ENCODE data around the gene NUP153.
"Not testable (repeated sequence)": the region's sequence is repeated elsewhere in the genome, so short reads cannot be mapped to it uniquely, and the experiment has no call there.

The NUP153 gene

DNA sequence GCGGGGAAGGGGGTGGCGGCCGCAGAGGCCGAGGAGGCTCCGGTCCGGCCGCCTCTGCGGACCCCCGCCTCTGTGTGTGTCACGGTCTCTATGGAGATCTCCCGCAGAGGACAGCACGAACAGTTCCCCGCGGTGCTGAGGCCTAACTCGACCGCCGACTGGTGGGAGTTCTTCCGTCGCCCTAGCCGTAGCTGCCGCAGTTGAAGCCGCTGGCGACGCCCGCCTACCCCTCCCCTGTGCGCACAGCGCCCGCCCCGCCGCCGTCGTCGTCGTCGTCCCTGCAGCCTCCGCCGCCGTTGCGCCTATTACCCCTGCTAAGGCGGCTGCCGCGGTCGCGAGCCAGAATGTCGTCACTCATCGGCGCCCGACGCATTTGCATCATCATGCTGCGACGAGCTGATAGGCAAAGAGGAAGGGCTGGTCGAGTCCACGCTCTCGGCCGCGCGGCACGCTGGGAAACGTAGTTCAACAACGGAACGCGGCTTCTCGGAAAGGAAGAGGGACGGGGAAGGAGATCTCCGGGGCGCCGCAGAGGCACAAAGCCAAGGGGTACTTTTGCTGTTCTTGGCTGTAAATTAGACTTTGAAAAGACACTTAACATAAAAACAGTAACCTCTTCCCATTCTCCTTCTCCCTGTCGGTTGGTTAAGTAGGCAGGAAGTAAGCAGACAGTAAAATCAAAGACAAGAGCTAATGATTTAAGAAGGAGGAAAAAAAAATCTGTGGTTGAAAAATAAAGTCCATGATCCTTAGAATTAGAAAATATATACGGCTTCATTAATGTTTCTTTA is at the start of gene NUP153:
Gene NUP153 (minus strand): TSS at position 346 of the 791 bp plus-strand sequence. CDS start 538 bp downstream, outside the sequence.
- peak; percentile 100 for DNase-seq

DNA sequence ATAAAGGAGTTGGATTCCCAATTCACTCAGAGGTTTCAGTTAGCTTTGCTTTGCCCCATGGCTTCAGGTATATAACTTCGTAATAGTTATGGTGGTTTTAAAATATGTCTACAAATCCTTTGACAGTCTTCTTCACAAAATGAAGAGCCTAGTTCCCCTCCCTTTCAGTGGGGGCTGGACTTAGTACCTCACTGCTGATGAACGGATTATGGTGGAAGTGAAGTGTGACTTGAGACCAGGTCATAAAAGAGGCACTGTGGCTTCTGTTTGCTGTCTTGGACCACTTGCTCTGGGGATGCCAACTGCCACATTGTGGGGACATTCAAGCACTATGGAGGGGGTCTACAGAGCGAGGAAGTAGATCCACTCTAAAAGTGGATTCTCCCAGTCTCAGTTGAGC is 47.5 kb upstream of the NUP153 start:
- DNase-seq = no peak

DNA sequence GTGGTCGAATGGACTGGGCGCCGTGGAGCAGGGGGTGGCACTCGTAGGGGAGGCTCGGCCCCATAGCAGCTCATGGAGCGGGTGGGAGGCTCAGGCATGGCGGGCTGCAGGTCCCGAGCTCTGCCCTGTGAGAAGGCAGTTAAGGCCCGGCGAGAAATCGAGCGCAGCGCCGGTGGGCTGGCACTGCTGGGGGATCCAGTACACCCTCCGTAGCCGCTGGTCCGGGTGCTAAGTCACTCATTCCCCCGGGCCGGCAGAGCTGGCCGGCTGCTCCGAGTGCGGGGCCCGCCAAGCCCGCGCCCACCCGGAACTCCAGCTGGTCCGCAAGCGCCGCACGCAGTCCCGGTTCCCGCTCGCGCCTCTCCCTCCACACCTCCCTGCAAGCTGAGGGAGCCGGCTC is 38.6 kb upstream of the NUP153 start:
- DNase-seq = not testable (repeated sequence)

DNA sequence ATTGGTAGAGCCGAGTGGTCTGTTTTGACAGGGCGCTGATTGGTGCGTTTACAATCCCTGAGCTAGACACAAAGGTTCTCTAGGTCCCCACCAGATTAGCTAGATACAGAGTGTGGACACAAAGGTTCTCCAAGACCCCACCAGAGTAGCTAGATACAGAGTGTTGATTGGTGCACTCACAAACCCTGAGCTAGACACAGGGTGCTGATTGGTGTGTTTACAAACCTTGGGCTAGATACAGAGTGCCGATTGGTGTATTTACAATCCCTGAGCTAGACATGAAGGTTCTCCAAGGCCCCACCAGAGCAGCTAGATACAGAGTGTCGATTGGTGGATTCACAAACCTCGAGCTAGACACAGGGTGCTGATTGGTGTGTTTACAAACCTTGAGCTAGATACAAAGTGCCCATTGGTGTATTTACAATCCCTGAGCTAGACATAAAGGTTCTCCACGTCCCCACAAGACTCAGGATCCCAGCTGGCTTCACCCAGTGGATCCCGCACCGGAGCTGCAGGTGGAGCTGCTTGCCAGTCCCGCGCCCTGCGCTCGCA is 38.1 kb upstream of the NUP153 start:
- DNase-seq = not testable (repeated sequence)

DNA sequence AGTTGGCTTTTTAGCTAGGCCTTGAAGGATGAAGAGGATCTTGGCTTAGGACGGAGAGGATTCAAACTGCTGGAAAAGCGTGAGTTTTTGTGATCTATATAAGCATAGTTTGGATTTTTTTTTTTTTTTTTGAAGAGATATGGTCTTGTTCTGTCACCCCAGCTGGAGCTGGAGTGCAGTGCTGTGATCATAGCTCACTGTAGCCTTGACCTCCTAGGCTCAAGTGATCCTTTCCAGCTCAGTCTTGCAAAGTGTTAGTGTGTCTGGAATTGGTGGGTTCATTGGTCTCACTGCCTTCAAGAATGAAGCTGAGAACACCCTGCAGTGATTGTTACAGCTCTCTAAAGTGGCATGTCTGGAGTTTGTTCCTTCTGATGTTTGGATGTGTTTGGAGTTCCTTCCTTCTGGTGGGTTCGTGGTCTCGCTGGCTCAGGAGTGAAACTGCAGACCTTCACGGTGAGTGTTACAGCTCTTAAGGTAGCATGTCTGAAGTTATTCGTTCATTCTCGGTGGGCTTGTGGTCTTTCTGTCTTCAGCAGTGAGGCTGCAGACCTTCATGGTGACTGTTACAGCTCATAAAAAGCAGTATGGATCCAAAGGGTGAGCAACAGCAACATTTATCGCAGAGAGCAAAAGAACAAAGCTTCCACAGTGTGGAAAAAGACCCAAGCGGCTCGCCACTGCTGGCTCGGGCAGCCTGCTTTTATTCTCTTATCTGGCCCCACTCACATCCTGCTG is 37.5 kb upstream of the NUP153 start:
- DNase-seq = no peak

DNA sequence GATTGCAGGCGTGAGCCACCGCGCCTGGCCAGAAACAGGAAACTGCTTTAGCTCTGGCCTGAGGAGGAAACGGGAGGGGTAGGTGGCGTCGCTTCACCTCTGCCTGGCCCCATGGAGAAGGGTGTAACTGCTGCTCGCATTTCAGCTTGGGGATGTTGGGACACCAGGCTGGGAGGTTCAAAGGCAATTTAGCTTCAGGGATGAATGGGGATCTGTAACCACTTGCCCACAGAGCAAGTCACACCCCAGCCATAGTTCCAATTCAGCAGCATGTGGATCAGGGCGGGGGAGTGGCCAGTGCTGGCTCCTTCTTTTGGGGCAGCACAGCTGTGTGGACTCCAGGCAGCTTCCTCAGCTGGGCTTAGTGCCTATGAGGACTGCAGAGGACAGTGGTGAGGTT is 34.8 kb upstream of the NUP153 start:
- DNase-seq = no peak

DNA sequence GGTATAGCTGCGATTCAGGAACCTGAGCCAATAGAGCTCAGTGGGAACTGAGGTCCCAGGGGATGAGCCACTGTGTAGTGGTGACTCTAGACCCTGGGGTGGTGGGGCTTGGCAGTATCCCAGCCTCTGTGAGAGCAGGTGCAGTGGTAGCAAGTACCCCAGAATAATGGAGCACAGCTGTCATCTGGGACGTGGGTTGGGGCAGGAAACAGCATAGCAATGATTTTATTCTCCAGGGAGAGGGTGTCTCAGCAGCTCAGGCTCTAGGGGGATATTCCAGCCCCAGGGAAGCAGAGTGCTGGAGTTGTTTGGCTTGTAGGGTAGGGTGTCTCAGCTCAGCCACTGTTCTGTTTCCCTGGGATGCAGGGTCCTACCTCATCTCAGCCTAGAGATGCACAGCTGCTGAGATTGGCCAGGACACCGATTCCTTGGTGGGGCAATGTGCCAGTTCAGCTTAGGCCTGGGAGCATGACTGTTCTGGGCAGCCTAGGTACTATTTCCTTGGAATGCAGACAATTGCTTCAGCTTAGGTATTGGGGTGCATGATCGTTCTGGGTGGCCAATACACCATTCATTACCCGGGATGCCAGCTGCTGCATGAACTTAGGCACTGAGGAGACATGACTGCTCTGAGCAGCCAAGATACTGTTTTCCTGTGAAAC is 34.0 kb upstream of the NUP153 start:
- DNase-seq = no peak

DNA sequence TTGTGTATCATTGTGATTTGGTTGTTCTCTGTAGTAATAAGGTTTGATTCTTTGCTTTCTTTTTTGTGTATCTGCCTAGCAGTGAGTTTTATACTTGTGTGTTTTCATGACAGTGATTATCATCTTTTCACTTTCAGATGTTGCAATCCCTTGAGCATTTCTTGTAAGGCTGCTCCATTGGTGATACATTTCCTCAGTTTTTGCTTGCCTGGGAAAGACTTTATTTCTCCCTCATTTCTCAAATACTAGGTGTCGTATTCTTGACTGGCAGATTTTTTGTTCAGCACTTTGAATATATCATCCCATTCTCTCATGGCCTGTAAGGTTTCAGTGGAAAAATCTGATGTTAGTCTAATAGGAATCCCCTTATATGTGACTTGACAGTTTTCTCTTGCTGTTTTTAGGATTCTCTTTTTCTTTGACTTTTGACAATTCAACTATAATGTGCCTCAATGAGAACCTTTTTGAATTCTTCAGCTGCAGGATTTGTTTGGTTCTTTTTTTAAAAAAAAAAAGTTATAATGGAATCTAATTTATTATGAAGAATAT is 31.1 kb upstream of the NUP153 start:
- no peak for DNase-seq

DNA sequence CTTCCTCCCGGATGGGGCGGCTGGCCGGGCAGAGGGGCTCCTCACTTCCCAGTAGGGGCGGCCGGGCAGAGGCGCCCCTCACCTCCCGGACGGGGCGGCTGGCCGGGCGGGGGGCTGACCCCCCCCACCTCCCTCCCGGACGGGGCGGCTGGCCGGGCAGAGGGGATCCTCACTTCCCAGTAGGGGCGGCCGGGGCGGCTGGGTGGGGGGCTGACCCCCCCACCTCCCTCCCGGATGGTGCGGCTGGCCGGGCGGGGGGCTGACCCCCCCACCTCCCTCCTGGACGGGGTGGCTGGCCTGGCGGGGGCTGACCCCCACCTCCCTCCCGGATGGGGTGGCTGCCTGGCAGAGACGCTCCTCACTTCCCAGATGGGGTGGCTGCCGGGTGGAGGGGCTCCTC is 28.6 kb upstream of the NUP153 start:
- not testable (repeated sequence) for DNase-seq

DNA sequence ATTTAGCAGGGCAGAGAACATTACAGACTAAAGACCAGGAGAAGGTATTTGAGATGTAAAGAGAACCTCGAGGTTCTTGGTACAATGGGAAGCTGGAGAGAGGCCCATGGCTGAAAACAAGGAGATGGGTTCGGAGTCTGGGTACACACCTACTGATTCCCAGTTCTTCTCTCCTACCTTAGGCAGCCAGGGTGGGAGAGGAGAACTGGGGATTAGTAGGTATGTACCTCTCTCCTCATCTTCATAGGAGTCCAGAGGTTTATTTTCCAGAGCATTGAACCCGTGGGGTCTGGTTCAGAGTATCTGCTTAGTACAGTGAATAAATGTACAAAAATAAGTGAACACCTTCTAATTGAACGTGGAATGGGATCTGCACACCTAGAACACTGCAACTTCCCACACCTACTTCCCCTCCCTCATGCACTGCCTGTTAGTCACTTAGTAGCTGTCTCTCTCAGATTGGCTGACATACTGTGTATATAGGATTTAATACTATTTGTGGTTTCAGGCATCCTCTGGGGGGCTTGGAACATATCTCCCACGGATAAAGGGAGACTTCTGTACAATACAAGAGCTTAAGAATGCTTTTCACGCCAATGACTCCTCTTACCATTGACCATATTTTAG is 23.5 kb upstream of the NUP153 start:
- DNase-seq = no peak

DNA sequence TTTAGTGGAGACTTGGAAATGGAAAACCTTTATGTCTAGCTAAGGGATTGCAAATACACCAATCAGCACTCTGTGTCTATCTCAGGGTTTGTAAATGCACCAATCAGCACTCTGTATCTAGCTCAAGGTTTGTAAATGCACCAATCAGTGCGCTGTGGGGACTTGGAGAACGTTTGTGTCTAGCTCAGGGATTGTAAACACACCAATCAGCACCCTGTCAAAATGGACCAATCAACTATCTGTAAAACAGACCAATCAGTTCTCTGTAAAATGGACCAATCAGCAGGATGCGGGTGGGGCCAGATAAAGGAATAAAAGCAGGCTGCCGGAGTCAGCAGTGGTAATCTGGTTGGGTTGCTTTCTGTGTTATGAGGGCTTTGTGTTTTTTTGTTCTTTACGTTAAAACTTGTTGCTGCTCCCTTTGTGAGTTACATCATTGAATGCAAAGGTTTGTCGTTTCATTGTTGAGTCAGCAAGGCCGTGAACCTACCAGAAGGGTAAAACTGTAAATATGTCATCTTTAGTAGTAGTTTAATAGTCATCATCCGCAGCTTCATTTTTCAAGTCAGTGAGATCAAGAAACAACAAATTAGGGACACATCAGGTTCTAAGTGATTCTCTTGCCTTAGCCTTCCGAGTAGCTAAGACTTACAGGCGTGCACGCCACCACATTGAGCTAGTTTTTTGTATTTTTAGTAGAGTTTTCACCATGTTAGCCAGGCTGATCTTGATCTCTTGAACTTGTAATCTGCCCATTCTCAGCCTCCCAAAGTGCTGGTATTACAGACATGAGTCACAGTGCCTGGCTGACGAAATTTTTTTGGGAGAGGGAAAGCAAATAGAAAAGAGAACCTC is 22.7 kb upstream of the NUP153 start:
- DNase-seq = no peak

DNA sequence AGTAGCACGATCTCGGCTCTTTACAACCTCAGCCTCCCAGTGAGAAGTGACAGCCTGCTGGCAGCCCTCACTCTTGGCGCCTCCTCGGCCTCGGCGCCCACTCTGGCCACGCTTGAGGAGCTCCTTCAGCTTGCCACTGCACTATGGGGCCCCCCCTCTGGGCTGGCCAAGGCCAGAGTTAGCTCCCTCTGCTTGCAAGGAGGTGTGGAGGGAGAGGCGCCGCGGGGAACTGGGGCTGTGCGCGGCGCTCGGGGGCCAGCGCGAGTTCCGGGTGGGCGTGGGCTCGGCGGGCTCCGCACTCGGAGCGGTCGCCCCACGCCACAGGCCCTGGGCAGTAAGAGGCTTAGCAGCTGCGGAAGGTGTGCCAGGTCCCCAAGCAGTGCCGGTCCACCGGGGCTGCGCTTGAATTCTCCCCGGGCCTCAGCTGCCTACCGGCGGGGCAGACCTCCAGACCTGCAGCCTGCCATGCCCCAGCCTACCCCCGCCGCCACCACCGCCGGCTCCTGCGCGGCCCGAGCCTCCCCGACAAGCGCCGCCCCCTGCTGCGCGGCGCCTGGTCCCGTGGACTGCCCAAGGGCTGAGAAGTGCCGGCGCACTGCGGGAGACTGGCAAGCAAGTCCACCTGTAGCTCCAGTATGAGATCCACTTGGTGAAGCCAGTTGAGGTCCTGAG is 22.0 kb upstream of the NUP153 start:
- DNase-seq = no peak

DNA sequence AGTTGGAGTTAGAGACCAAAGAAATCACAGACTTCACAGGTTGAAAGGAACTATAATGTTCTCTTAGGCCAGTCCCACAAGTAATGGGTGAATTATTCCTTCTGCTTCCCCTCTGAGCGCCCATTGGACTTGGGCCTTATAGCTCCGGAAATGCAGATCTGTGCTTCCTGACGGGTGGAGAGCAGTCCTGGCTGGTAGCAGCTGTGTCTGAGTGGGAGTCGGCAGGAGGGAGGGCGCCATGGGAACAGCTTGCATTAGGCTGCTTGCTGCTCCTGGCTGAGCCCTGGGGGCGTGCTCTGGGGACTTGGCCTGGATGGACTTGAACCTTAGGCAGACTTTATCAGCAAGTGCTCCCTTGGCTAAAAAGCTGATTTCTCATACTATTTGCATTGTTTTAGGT is 18.4 kb upstream of the NUP153 start:
- no peak for DNase-seq

DNA sequence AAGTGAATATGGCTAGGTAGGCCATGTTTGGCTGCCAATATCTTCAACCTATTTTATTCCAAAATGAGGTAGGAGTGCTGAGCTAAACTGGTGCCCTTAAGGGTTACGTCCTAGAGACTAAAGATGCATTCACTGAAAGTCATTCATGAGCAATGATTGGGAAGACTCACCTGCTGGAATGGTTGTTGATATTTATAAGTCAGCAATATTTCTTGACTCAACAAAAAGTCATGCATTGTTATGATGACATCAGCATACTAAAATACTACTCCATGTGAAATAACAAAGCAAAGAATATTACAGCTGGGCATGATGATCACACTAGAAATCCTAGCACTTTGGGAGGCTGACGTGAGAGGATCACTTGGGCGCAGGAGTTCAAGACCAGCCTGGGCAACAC is 17.6 kb upstream of the NUP153 start:
- no peak for DNase-seq

DNA sequence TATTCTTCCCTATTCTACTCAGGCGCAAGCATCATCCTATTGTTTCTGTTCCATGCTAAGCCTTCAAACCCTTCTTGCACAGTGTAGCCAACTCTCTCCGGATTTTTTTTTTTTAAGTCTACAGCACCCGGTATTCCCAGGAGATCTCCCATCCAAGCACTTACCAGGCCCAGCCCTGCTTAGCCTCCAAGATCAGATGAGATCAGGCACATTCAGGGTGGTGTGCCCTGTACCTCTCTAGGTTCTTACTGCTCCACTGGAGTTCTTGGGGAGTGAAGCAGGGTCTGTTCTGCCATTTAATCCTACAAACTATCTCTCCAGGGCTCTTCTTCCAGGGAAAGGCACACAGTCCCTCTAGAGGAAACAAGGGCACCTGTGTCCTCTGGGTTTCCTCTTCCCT is 14.9 kb upstream of the NUP153 start:
- DNase-seq = no peak

DNA sequence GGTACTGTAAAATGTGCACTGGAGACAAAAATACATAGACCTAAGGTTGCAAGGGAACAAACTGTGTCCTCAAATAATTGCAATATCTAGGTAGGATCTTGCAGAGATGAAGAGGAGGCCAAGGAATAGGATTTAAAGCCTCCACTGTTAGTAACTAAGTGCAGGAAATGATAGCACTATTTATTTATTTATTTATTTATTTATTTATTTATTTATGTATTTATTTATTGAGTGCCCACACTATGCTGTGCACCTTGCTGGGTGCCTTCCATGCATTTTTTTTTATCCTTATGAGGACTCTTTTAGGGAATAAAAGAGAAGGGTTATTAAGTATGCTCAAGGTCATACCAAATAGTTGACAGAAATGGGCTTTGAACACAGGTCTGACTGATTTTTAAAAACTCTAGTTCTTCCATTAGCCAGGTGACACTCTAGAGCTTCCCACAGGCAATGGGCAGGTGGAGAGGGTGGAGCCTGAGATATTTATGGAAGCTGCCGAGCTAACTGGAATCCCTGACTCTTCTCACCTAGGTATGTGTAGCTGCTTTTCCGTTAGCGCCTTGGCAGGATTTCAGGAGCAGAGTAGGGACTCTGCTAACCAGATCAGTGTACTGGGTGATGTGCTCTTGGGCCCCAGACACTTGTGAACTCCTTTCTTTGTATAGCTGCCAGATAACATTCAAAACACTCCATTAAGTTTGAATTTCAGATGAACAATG is 12.8 kb upstream of the NUP153 start:
- no peak for DNase-seq

DNA sequence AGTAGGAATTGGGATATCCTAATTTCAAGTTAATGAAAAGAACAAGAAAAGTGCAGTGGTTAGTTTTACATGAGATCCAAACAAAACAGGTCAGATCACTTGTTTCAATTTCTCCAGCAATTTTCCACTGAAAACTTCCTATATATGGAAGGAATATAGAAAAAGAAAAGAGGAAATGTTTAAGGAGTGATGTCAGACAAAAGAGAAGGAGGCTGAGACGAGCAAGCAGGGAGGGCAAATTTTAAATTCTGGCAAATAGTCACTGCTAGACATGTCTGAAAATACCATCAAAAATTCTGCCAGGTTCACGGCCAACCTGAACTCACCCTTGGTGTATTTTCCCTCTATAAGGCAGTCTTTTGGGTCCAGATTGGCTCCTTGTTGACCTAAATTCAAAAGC is 9.5 kb upstream of the NUP153 start:
- DNase-seq = no peak

DNA sequence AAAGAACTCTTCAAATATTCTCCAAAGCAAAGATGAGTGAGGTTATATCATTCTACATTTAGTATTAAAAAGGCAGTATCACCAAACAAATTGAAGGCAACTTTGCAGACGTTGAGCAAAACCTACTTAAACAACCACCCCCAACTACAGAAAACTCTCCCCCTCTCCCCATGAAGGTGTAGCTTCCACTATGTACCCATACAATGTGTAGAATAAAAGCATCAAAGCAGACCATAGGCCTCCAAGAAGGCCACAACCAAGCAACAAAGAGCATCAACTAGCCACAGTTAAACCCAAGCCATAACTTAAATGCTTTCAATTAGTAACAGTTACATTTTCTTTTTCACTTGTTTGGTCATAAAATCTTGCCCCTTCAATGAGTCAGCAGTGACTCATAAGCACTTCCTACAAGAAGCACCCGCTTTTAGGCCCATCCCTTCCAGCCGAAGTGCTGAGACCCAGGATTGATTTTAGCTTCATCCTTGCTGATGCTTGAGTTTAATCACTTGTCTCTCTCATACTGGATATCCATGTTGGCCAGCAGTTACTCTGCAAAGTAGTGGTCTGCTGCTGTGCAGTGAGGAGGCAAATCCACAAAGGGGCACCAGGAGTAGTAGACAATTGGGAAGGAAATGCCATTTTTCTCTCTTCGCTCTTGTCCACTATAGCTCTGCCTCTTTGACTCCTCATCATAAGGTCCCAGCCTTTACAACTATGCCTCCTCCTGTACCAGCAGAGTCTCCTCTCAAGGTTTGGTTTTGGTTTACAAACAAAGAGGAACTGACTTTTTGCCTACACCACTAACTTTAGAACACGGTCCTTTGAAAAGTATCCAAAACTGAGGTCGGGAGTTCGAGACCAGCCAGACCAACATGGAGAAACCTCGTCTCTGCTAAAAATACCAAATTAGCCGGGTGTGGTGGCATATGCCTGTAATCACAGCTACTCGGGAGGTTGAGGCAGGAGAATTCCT is 8.4 kb upstream of the NUP153 start:
- DNase-seq = peak; percentile 36

DNA sequence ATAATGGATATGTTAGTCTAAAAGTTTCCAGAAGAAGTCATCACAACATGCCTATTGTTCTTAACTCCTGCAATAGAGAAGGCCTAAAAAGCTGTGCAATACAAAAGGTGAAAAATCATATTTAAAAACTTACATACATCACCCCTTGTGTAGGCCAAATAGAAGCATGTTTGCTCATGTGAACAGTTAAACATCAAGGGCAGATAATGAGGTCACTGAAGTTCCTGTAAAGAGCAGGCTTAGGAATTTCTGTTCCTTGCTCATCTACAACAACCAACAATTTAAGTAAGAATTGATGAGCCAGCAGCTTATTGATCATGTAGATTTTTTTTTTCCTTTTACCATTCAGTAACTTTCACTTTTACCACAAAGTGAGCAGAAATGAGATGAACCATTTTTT is 7.5 kb upstream of the NUP153 start:
- no peak for DNase-seq
